HG03045 (cell line): ENCODE measurements around the gene PTPN9.
"Not testable (repeated sequence)": the region's sequence is repeated elsewhere in the genome, so short reads cannot be mapped to it uniquely, and the experiment has no call there.

Source experiments
- ATAC-seq: cut with Tn5 transposase; IDR thresholded peaks from one replicate; pipeline ENCODE4 v1.9.1; 2021; ENCODE audit warnings: mild to moderate bottlenecking, moderate library complexity; ENCODE audit not compliant: unreplicated experiment

PTPN9 gene

GRCh38 chr15:75454471-75455378 lies 124.4 kb downstream of the PTPN9 start:
- ATAC-seq, result no peak

GRCh38 chr15:75453703-75454470 lies 125.2 kb downstream of the PTPN9 start:
- peak; percentile 35 for ATAC-seq

GRCh38 chr15:75452865-75453702 lies 126.0 kb downstream of the PTPN9 start:
- no peak for ATAC-seq

GRCh38 chr15:75452364-75452864 lies 126.7 kb downstream of the PTPN9 start:
- no peak for ATAC-seq

- ATAC-seq, result peak; percentile 42
Observed at GRCh38 chr15:75451674-75452363, 127.3 kb downstream of the PTPN9 start, which contains the start of gene SIN3A. SIN3A (minus strand) TSS chr15:75451690; CDS start chr15:75430375, 21,315 bp downstream.

- ATAC-seq, result no peak
Observed at GRCh38 chr15:75451202-75451673, 127.9 kb downstream of the PTPN9 start.

- ATAC-seq, result peak; percentile 24
Observed at GRCh38 chr15:75450307-75451201, 128.6 kb downstream of the PTPN9 start.

GRCh38 chr15:75449585-75450306 lies 129.4 kb downstream of the PTPN9 start:
- no peak for ATAC-seq

- ATAC-seq, result not testable (repeated sequence)
Observed at GRCh38 chr15:75448171-75448570, 130.9 kb downstream of the PTPN9 start.

- no peak for ATAC-seq
Observed at GRCh38 chr15:75446151-75446550, 133.0 kb downstream of the PTPN9 start.

GRCh38 chr15:75445324-75445723 lies 133.8 kb downstream of the PTPN9 start:
- not testable (repeated sequence) for ATAC-seq

GRCh38 chr15:75443972-75444453 lies 135.1 kb downstream of the PTPN9 start:
- not testable (repeated sequence) for ATAC-seq

GRCh38 chr15:75437721-75438120 lies 141.4 kb downstream of the PTPN9 start:
- no peak for ATAC-seq

- ATAC-seq, result no peak
Observed at GRCh38 chr15:75436881-75437280, 142.2 kb downstream of the PTPN9 start.

- ATAC-seq, result no peak
Observed at GRCh38 chr15:75431682-75432081, 147.4 kb downstream of the PTPN9 start.

GRCh38 chr15:75431270-75431669 lies 147.8 kb downstream of the PTPN9 start:
- ATAC-seq, result no peak

- no peak for ATAC-seq
Observed at GRCh38 chr15:75430259-75430658, 148.9 kb downstream of the PTPN9 start.

GRCh38 chr15:75428152-75428551 lies 151.0 kb downstream of the PTPN9 start:
- no peak for ATAC-seq
